ENCODE results near the gene CRY2.

Gene CRY2

DNA sequence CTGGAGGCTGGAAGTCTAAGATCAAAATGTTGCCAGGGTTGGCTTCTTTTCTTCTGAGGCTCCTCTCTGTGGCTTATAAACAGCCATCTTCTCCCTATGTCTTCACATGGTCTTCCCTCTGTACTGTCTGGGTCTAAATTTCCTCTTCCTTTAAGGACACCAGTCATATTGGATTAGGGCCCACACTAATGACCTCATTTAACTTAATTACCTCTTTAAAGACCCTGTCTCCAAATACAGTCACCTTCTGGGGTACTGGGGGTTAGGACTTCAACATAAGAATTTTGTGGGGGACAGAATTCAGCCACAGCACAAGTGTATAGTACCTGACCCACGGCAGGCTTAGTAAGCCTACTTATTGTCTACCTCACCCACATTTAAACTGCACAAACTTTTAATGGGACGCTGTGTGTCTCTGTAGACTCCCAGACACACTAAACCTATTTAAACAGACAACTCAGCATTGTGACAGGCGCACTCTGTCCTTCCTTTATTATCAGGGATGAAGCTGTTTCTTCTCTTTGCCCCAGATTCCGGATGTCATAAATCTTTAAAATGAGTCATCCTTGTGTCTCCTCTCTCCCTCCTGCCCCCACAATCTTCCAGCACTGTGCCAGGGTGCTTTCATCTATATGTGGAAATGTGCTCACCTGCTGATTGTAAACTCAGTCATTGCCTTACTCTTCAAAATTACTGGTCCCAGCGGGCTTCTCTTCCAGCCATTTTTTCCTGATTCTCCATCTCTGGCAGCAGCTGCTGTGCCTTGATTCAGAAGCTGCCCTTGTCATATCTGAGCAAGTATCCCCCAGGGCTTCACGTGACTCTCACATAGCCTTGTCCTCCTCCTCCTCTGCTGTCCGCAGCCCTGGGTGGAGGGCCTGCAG, 32.8 kb downstream of the CRY2 start:
- DNase-seq (ENCODE audit: low read depth in 3 of 3) = no peak

- no peak for DNase-seq (ENCODE audit: low read depth in 3 of 3)
Observed at GRCh38 chr11:45880772-45881570, 33.7 kb downstream of the CRY2 start.

DNA sequence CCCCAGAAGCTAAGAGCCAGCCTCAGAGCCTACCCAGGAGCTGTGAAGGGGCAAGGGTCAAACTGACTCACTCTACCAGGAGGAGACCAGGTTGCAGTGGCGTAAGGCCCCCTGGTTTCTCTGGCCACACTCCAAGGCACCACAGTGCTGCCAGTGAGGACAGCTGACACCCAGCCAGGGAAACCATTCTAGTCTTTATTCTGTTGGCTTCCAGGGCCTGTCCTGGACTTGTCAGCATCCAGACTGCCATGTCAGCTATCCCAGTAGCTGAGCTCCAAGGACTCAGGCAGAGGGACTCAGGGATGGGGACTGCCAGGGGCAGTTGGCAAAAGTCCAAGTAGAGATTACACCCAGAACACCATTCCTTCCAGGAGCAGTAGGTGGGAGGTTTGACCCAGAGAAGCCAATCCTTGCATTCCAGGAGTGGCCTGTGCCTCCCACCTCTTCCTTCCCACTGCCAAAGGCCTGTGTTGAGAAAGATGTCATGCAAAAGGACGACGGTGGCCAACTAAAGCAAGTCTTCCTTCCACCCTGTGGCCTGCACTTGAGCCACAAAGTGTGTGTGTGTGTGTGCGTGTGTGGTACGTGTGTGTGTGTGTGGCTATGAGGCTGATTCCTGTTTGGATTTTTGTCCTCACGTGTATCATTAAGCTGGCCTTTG, 34.6 kb downstream of the CRY2 start:
- DNase-seq (ENCODE audit: low read depth in 3 of 3) = no peak

DNA sequence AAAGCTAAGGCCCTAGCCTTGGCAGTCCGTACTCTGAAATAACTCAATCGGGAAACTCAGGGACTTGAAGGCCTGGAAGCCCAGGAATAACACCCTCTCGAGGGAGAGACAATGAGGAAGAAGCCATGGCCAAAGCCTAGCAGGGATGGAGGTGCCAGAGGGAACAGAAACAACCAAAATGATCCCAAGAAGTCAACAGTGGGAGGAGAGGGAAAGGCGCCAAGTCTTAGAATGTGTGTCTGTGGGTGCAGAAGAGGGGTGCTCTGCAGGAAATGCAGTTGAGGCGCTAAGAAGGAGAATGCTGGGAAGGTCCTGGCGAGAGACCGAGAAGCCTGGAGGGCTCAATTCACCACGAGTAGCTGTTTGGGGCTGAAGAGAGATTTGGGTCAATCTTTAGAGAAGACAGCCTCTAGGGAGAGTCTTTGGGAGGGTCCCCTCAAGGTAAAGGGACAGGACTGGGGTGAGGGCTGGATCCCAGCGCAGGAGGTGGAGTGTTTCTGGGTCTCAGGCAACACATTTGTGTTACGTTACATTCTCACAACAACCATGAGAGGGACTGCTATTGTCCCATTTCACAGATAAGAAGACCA, 37.4 kb downstream of the CRY2 start:
- DNase-seq (ENCODE audit: low read depth in 3 of 3) = no peak

GRCh38 chr11:45885274-45885920, 38.1 kb downstream of the CRY2 start, which contains the start of gene MAPK8IP1:
TSS of gene MAPK8IP1 (plus strand) at chr11:45885651. CDS start at chr11:45885821, 170 bp downstream.
- peak in 2 of 3 donors; percentile 24 to 43 for DNase-seq (ENCODE audit: low read depth in 3 of 3)

DNA sequence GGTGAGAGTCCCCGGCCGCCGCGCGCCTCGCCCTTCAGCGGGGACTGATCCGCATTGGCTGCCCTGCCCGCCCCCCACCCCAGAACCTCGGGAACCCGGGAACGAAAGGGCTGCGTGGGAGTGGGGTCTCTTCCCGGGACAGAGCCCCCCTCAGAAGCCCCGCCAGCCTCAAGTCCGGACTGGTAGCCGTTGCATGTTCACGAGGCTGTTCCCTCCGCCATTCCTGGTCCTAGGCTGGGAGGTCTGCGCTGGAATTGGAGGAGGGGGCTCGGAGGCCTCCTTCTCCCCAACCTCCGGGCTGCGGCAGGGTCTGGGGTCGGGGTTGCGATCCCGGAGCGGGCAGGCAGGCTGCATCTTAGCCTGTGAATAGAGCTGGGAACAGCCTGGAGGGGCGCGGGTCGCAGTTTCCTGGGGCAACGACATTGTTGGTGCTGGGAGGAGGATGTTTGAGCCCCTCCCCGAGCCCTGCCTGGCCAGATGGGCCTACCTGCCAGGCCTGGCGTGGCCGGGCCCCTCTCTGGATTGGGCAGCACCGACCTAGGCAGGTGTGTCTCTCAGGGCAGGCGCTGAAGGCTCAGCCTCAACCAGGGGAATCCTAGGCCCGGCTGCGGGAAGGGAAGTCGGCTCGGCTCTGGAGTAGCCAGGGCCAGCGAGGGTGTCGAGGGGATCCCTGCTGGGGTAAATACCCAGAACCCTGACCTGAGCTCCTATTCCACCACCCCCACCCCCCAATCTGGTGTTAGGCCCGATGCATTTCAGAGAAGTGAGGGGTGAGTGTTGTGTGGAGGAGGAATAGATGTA, 38.8 kb downstream of the CRY2 start:
- DNase-seq (ENCODE audit: low read depth in 3 of 3) = no peak

- DNase-seq (ENCODE audit: low read depth in 3 of 3) = no peak
Observed at GRCh38 chr11:45886816-45887520, 39.7 kb downstream of the CRY2 start.

DNA sequence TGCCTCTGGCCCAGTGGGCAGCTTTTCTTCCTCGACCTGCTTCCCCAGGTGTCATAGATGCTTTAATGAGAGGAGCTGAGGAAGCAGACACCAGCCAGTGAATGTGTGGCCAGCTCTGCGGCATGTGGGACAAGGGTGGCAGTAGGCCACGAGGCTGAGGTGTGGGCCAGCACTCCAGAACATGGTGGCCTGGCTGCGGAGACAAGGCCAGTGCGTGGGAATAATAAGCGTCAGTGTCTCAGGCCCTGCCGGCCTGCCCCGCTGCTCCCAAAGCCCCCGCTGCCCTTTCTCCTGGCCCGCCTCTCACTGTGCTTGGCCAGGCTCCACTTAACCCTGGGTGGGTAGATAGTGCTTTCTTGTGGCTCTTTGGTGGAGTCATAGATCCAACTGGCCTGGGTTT, 40.3 kb downstream of the CRY2 start:
- no peak for DNase-seq (ENCODE audit: low read depth in 3 of 3)

DNA sequence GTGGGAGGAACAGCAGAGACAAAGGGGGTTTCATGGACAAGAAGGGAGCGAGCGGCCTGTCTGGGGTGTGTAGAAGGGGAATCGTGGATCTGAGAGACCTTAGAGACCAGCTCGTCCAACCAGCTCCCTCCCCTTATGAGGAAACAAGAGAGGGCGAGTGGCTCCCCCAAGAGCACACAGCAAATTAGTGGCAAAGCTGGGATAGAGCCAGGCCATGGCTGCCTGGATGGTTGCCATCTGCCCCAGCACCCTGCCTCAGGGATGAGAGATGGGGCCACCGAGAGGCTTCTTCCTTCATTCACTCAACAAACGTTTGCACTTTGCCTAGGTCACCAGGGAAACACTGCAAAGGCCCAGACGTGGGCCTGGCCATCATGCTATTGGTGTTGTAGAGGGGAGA, 42.3 kb downstream of the CRY2 start:
- DNase-seq (ENCODE audit: low read depth in 3 of 3) = no peak

- DNase-seq (ENCODE audit: low read depth in 3 of 3) = no peak
Observed at GRCh38 chr11:45889966-45890365, 42.7 kb downstream of the CRY2 start.

DNA sequence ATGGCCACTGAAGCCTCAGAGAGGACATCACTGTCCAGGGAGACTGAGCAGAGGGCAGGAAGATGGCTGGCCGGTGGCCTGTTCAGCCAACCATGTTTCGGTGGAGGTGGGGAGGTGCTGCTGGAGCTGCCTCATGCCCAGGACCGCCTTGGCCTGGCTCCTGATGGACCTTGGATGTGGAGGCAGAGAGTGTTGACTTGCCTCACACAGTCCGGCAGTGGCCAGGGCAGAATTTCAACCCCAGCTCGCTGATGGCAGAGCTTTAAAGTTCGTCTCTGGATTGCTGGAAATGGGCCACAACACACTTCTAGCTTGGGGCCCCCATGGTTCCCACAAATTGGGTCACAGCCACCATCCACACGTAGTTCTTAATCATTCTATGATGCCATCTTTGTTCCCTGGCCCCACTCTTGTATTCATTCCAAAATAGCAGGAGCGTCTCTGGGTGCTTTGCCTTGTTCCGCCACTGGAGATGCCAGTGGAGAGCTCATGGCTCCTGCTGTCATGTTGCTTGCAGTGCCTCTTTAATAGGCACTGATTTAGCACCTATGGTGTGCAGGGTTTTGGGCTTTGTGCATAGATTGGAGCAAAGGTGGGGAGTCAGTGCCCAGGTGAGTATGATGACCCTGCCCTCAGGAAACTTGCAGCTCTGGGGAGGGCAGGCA, 43.7 kb downstream of the CRY2 start:
- no peak for DNase-seq (ENCODE audit: low read depth in 3 of 3)

GRCh38 chr11:45892856-45893255, 45.6 kb downstream of the CRY2 start:
- DNase-seq (ENCODE audit: low read depth in 3 of 3) = no peak

DNA sequence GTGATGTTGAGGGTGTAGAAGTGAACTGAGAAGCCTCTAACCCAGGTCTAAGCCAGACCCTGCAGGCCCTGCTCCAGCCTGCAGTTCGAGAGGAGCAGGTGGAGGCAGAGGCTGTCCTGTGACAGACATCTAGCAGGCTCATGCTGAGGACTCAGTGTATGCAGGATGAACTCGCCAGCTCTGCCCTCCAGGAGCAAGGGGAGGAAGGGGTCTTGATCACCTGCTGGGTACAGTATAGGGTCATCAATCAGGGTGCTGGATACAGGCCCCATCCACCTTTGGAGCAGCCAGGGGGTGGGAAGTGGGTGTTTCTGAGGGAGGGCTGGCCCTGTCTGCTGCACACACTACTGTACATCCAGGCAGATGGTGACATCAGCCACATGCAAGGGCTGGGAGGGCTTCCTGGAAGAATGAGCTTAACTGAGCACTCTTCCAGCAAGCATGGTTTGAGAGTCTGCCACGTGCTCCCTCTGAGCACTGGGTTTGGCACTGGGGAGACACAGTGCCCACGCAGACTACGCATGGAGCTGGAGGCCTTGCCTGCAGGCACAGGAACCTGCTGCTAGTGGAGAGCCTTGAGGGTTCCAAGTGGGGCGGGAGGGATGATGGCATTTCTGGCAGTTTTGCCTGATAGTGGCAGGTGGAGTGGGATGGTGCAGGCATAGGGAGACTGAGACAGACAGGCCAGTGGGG, 47.4 kb downstream of the CRY2 start:
- no peak for DNase-seq (ENCODE audit: low read depth in 3 of 3)

GRCh38 chr11:45895553-45896259, 48.4 kb downstream of the CRY2 start:
- no peak for DNase-seq (ENCODE audit: low read depth in 3 of 3)

- DNase-seq (ENCODE audit: low read depth in 3 of 3) = no peak
Observed at GRCh38 chr11:45896422-45896984, 49.2 kb downstream of the CRY2 start.

- no peak for DNase-seq (ENCODE audit: low read depth in 3 of 3)
Observed at GRCh38 chr11:45897556-45897955, 50.3 kb downstream of the CRY2 start.

DNA sequence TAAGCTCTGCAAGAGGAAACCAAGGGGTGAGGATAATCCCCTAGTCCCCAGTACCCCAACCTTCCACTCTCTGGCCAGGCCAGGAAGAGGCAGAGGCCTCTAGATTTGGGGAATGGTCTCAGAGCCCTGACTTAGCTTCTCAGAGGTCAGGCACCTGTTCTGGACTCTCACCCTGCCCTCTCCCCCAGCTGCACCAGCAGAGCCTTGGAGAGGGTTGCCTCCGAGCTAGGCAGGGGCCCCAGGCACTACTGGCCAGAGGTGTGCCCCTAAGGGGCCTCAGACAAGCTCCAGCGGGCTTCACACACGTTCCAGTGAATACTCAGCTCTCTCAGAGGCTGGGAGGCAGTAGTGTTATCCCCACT, 51.8 kb downstream of the CRY2 start:
- DNase-seq (ENCODE audit: low read depth in 3 of 3) = no peak

Measured in stimulated activated CD4-positive, alpha-beta T cell treated with anti-CD3 and anti-CD28 coated beads, TNF-alpha, amount 100 ng/mL, for 48 hours (primary cell).